Progenitor cell of endocrine pancreas (in vitro differentiated cells): ENCODE data around the gene FCHSD1. TPM values are rescaled to one million over a fixed set of nuclear protein-coding genes. Genes with fewer than 3 reads are reported as not detected.

ENCODE experiments used
- DNase-seq: peaks from one replicate; pipeline ENCODE4 v3.0.0; 2021; ENCODE audit warnings: low spot score; ENCODE audit not compliant: unreplicated experiment
- H3K27ac Mint-ChIP-seq: 2 replicates; pipeline ENCODE4 v1.8.0; 2021; ENCODE audit warnings: mild to moderate bottlenecking, moderate library complexity, mixed read lengths
- H3K27me3 Mint-ChIP-seq: 2 replicates; pipeline ENCODE4 v1.8.0; 2021; ENCODE audit warnings: mixed read lengths
- H3K36me3 Mint-ChIP-seq: 2 replicates; pipeline ENCODE4 v1.8.0; 2022; ENCODE audit warnings: mixed read lengths; ENCODE audit not compliant: insufficient read depth
- H3K4me1 Mint-ChIP-seq: 2 replicates; pipeline ENCODE4 v1.8.0; 2021; ENCODE audit warnings: low read depth, mixed read lengths
- H3K4me3 Mint-ChIP-seq: 2 replicates; pipeline ENCODE4 v1.8.0; 2021; ENCODE audit warnings: low read depth, mild to moderate bottlenecking, moderate library complexity, mixed read lengths
- H3K9me3 Mint-ChIP-seq: 2 replicates; pipeline ENCODE4 v1.8.0; 2021; ENCODE audit warnings: low read depth, mixed read lengths
- CTCF ChIP-seq: fragments of 200-600 bp; sonication (generic); IDR thresholded peaks from one replicate; pipeline ENCODE4 v1.5.0; 2021; ENCODE audit warnings: antibody characterized with exemption, mild to moderate bottlenecking; ENCODE audit not compliant: unreplicated experiment
- long read RNA-seq: library from polyadenylated mRNA; unstranded; transcript quantifications from one replicate; pipeline ENCODE4 v2.0.0, GENCODE V29; 2020
- total RNA-seq: library from RNA; stranded (reverse); gene quantifications from 2 replicates; pipeline ENCODE4 v1.2.1, GENCODE V29; 2021

Gene FCHSD1
- 27.7 and 30.7 TPM in 2 replicates for total RNA-seq
- long read RNA-seq, partial matches to known transcripts, result 1 of 4 reads
- long read RNA-seq, other reads (novel, unspliced or antisense), result 2 of 4 reads

- Mint-ChIP-seq H3K4me3 (peak within 1 kb of the TSS; percentile 94), H3K9me3 (no peaks in the 10 kb centered on the region), H3K4me1 (peaks cover 2% of the 10 kb centered on the region), H3K27me3 (peaks cover 14% of the 10 kb centered on the region), H3K36me3 (no peaks in the 10 kb centered on the region), H3K27ac (peak within 1 kb of the TSS; percentile 87)
- peak; percentile 12 for TF ChIP-seq CTCF
- peak; percentile 83 for DNase-seq
Observed at GRCh38 chr5:141650851-141651727, at the start of gene FCHSD1. FCHSD1 (minus strand) TSS chr5:141651418; CDS start chr5:141651368, 50 bp downstream.

- Mint-ChIP-seq H3K9me3 (no peaks in the 10 kb centered on the region), H3K27ac (no peak overlapping the region), H3K36me3 (no peaks in the 10 kb centered on the region), H3K4me1 (peaks cover 1% of the 10 kb centered on the region), H3K27me3 (peaks cover 81% of the 10 kb centered on the region), H3K4me3 (no peak overlapping the region)
- no peak for DNase-seq
- TF ChIP-seq CTCF, result no peak
Observed at GRCh38 chr5:141697586-141697985, 46.4 kb upstream of the FCHSD1 start.

- H3K9me3 Mint-ChIP-seq, result no peaks in the 10 kb centered on the region
- DNase-seq, result no peak
- TF ChIP-seq CTCF, result no peak
- H3K4me1 Mint-ChIP-seq, result peaks cover 1% of the 10 kb centered on the region
- no peaks in the 10 kb centered on the region for H3K36me3 Mint-ChIP-seq
- peaks cover 84% of the 10 kb centered on the region for H3K27me3 Mint-ChIP-seq
- H3K4me3 Mint-ChIP-seq, result no peak overlapping the region
- H3K27ac Mint-ChIP-seq, result no peak overlapping the region
Observed at GRCh38 chr5:141696431-141696830, 45.2 kb upstream of the FCHSD1 start.

GRCh38 chr5:141695627-141696215 lies 44.5 kb upstream of the FCHSD1 start:
- Mint-ChIP-seq H3K4me1 (peaks cover 1% of the 10 kb centered on the region), H3K4me3 (no peak overlapping the region), H3K27ac (no peak overlapping the region), H3K27me3 (peaks cover 84% of the 10 kb centered on the region), H3K36me3 (no peaks in the 10 kb centered on the region), H3K9me3 (no peaks in the 10 kb centered on the region)
- TF ChIP-seq CTCF, result no peak
- DNase-seq, result no peak

GRCh38 chr5:141694479-141694878 lies 43.3 kb upstream of the FCHSD1 start:
- DNase-seq, result no peak
- Mint-ChIP-seq H3K4me3 (no peak overlapping the region), H3K36me3 (no peaks in the 10 kb centered on the region), H3K27ac (no peak overlapping the region), H3K9me3 (no peaks in the 10 kb centered on the region), H3K4me1 (peaks cover 1% of the 10 kb centered on the region), H3K27me3 (peaks cover 84% of the 10 kb centered on the region)
- TF ChIP-seq CTCF, result no peak
